ENCODE measurements around the gene CCDC57.
A peak's percentile ranks its signal among the peaks of the same experiment; 100 is the strongest.

Gene CCDC57

GRCh38 chr17:82061047-82061925, 151.4 kb downstream of the CCDC57 start:
- DNase-seq (ENCODE audit: low spot score): no peak

- no peak for DNase-seq (ENCODE audit: low spot score)
These were observed 152.0 kb downstream of the CCDC57 start for GRCh38 chr17:82060614-82061013.

GRCh38 chr17:82060001-82060380, 152.7 kb downstream of the CCDC57 start:
- DNase-seq (ENCODE audit: low spot score): no peak

- no peak for DNase-seq (ENCODE audit: low spot score)
These were observed 153.2 kb downstream of the CCDC57 start for GRCh38 chr17:82059272-82060000.

- no peak for DNase-seq (ENCODE audit: low spot score)
These were observed 153.8 kb downstream of the CCDC57 start for GRCh38 chr17:82058855-82059249.

GRCh38 chr17:82058230-82058854, 154.3 kb downstream of the CCDC57 start:
- DNase-seq (ENCODE audit: low spot score): no peak

- DNase-seq (ENCODE audit: low spot score): no peak
These were observed 155.7 kb downstream of the CCDC57 start for GRCh38 chr17:82056729-82057621.

GRCh38 chr17:82055965-82056728, 156.5 kb downstream of the CCDC57 start:
- DNase-seq (ENCODE audit: low spot score): no peak

- no peak for DNase-seq (ENCODE audit: low spot score)
These were observed 157.3 kb downstream of the CCDC57 start for GRCh38 chr17:82055023-82055964.

- no peak for DNase-seq (ENCODE audit: low spot score)
These were observed 158.2 kb downstream of the CCDC57 start for GRCh38 chr17:82054351-82055022.

- no peak for DNase-seq (ENCODE audit: low spot score)
These were observed 158.9 kb downstream of the CCDC57 start for GRCh38 chr17:82053556-82054263.

GRCh38 chr17:82053130-82053529, 159.5 kb downstream of the CCDC57 start:
- no peak for DNase-seq (ENCODE audit: low spot score)

GRCh38 chr17:82052638-82053059, 160.0 kb downstream of the CCDC57 start:
- no peak for DNase-seq (ENCODE audit: low spot score)

- peak; percentile 76 for DNase-seq (ENCODE audit: low spot score)
These were observed 160.6 kb downstream of the CCDC57 start, which contains the start of the genes GPS1 and RFNG for GRCh38 chr17:82051776-82052637. GPS1 (plus strand) TSS chr17:82051898; CDS start chr17:82051932, 34 bp downstream. RFNG (minus strand) TSS chr17:82051811; CDS start chr17:82051766, 45 bp downstream.
